H9 (cell line): Measurements from ENCODE around the gene KIF6. TPM values are rescaled to one million over a fixed set of nuclear protein-coding genes. Genes with fewer than 3 reads are reported as not detected.

Experiments
- DNase-seq: peaks from one replicate; pipeline ENCODE4 v3.0.0-alpha.2; 2017
- H2AFZ ChIP-seq: one replicate; pipeline ENCODE4 v1.6.1; 2013; ENCODE audit warnings: mild to moderate bottlenecking, low read length, control low read depth, moderate library complexity
- H2AK5ac ChIP-seq: 2 replicates; pipeline ENCODE4 v1.6.1; 2013; ENCODE audit warnings: low read length, control low read depth, mixed read lengths; ENCODE audit not compliant: insufficient read length
- H2BK120ac ChIP-seq: one replicate; pipeline ENCODE4 v1.6.1; 2013; ENCODE audit warnings: low read depth, mild to moderate bottlenecking, low read length, control low read depth, inconsistent platforms; ENCODE audit not compliant: poor library complexity, severe bottlenecking
- H2BK12ac ChIP-seq: 2 replicates; pipeline ENCODE4 v1.6.1; 2013; ENCODE audit warnings: low read length, control low read depth, mixed read lengths, low read depth; ENCODE audit not compliant: insufficient read length
- H2BK15ac ChIP-seq: 2 replicates; pipeline ENCODE4 v1.6.1; 2013; ENCODE audit warnings: low read depth, low read length, control low read depth
- H2BK20ac ChIP-seq: one replicate; pipeline ENCODE4 v1.6.1; 2013; ENCODE audit warnings: low read depth, mild to moderate bottlenecking, low read length, control low read depth, inconsistent platforms; ENCODE audit not compliant: poor library complexity, severe bottlenecking
- H2BK5ac ChIP-seq: 2 replicates; pipeline ENCODE4 v1.6.1; 2013; ENCODE audit warnings: low read length, control low read depth, mixed read lengths; ENCODE audit not compliant: insufficient read length
- H3K14ac ChIP-seq: 2 replicates; pipeline ENCODE4 v1.6.1; 2013; ENCODE audit warnings: low read length, control low read depth; ENCODE audit not compliant: insufficient read depth
- H3K18ac ChIP-seq: 2 replicates; pipeline ENCODE4 v1.6.1; 2013; ENCODE audit warnings: low read depth, mild to moderate bottlenecking, mixed read lengths, low read length, control low read depth; ENCODE audit not compliant: insufficient read length
- H3K23ac ChIP-seq: 2 replicates; pipeline ENCODE4 v1.6.1; 2013; ENCODE audit warnings: low read length, control low read depth, mixed read lengths, low read depth; ENCODE audit not compliant: insufficient read length
- H3K23me2 ChIP-seq: 2 replicates; pipeline ENCODE4 v1.6.1; 2013; ENCODE audit warnings: low read depth, mild to moderate bottlenecking, mixed read lengths, low read length, control low read depth; ENCODE audit not compliant: insufficient read length, poor library complexity, severe bottlenecking
- H3K27ac ChIP-seq: 2 replicates; pipeline ENCODE4 v1.5.1; 2013; ENCODE audit warnings: low read length, control low read depth, mixed read lengths, low read depth; ENCODE audit not compliant: insufficient read length
- H3K27me3 ChIP-seq: 2 replicates; pipeline ENCODE4 v1.6.1; 2013; ENCODE audit warnings: low read length, control low read depth, inconsistent platforms; ENCODE audit not compliant: insufficient read depth
- H3K4ac ChIP-seq: 2 replicates; pipeline ENCODE4 v1.6.1; 2013; ENCODE audit warnings: low read depth, mild to moderate bottlenecking, control low read depth, inconsistent platforms, low read length, moderate library complexity
- H3K4me1 ChIP-seq: 2 replicates; pipeline ENCODE4 v1.6.1; 2013; ENCODE audit warnings: low read length, control low read depth, inconsistent platforms; ENCODE audit not compliant: insufficient read depth
- H3K4me2 ChIP-seq: 2 replicates; pipeline ENCODE4 v1.6.1; 2013; ENCODE audit warnings: low read length, control low read depth, mixed read lengths; ENCODE audit not compliant: insufficient read length, insufficient read depth
- H3K56ac ChIP-seq: 2 replicates; pipeline ENCODE4 v1.6.1; 2013; ENCODE audit warnings: low read depth, mild to moderate bottlenecking, mixed read lengths, low read length, control low read depth; ENCODE audit not compliant: insufficient read length
- H3K79me1 ChIP-seq: 2 replicates; pipeline ENCODE4 v1.6.1; 2013; ENCODE audit warnings: low read depth, mild to moderate bottlenecking, moderate library complexity, low read length, control low read depth, inconsistent platforms; ENCODE audit not compliant: insufficient read depth, poor library complexity, severe bottlenecking
- H3K79me2 ChIP-seq: 2 replicates; pipeline ENCODE4 v1.6.1; 2013; ENCODE audit warnings: low read length, control low read depth, inconsistent platforms; ENCODE audit not compliant: insufficient read depth
- H3K9ac ChIP-seq: 2 replicates; pipeline ENCODE4 v1.6.1; 2013; ENCODE audit warnings: low read length, control low read depth, mixed read lengths; ENCODE audit not compliant: insufficient read length; ENCODE audit errors: extremely low read depth
- H3K9me3 ChIP-seq: one replicate; pipeline ENCODE4 v1.6.1; 2013; ENCODE audit warnings: low read depth, low read length, inconsistent platforms; ENCODE audit not compliant: control insufficient read depth
- H3T11ph ChIP-seq: one replicate; pipeline ENCODE4 v1.6.1; 2013; ENCODE audit warnings: mild to moderate bottlenecking, low read length, control low read depth, inconsistent platforms
- H4K20me1 ChIP-seq: one replicate; pipeline ENCODE4 v1.6.1; 2013; ENCODE audit not compliant: control insufficient read depth, insufficient read length, insufficient read depth
- H4K5ac ChIP-seq: 2 replicates; pipeline ENCODE4 v1.6.1; 2013; ENCODE audit warnings: low read depth, mild to moderate bottlenecking, mixed read lengths, low read length, control low read depth; ENCODE audit not compliant: insufficient read length
- H4K8ac ChIP-seq: replicated peaks from 2 replicates; pipeline ENCODE4 v1.6.1; 2013; ENCODE audit warnings: low read length, control low read depth, mixed read lengths, low read depth; ENCODE audit not compliant: insufficient read length
- H4K91ac ChIP-seq: 2 replicates; pipeline ENCODE4 v1.6.1; 2013; ENCODE audit warnings: low read depth, mild to moderate bottlenecking, moderate library complexity, mixed read lengths, low read length, control low read depth; ENCODE audit not compliant: insufficient read length
- H3K27ac Mint-ChIP-seq, 3 experiments: 2 replicates in 2 of 3; 3 replicates in 1 of 3; pipeline ENCODE4 v1.8.0; 2020 to 2021; ENCODE audit warnings: mixed read lengths in 3 of 3, mild to moderate bottlenecking in 1 of 3, moderate library complexity in 1 of 3
- H3K27me3 Mint-ChIP-seq: 2 replicates; pipeline ENCODE4 v1.8.0; 2021; ENCODE audit warnings: low read depth, mild to moderate bottlenecking, moderate library complexity, mixed read lengths
- H3K36me3 Mint-ChIP-seq, 3 experiments: 2 replicates in 2 of 3; 3 replicates in 1 of 3; pipeline ENCODE4 v1.8.0; 2020 to 2021; ENCODE audit warnings: low read depth in 3 of 3, mixed read lengths in 3 of 3; ENCODE audit not compliant: insufficient read depth in 1 of 3
- H3K4me1 Mint-ChIP-seq, 2 experiments: 2 replicates each; pipeline ENCODE4 v1.8.0; 2020; ENCODE audit warnings: mixed read lengths in 2 of 2
- H3K4me3 Mint-ChIP-seq, 2 experiments: 2 replicates in 1 of 2; 3 replicates in 1 of 2; pipeline ENCODE4 v1.8.0; 2020 to 2021; ENCODE audit warnings: mild to moderate bottlenecking in 2 of 2, mixed read lengths in 2 of 2, moderate library complexity in 1 of 2
- H3K9me3 Mint-ChIP-seq, 2 experiments: 2 replicates in 1 of 2; 3 replicates in 1 of 2; pipeline ENCODE4 v1.8.0; 2020; ENCODE audit warnings: mild to moderate bottlenecking in 2 of 2, mixed read lengths in 2 of 2, moderate library complexity in 1 of 2
- CTCF ChIP-seq: fragments of 200-600 bp; sonication (generic); conservative IDR thresholded peaks from 3 replicates; pipeline ENCODE4 v1.8.0; 2021; ENCODE audit warnings: antibody characterized with exemption, mild to moderate bottlenecking
- WGBS: extraction: QIAGEN DNeasy Blood & Tissue Kit; methylation state at CpG from one replicate; pipeline ENCODE4 v1.1.7; 2013; ENCODE audit warnings: missing lambda C conversion rate, low lambda C conversion rate, mixed read lengths; ENCODE audit not compliant: insufficient read length; ENCODE audit errors: extremely low coverage; 5-methylcytosine and 5-hydroxymethylcytosine counted together
- total RNA-seq: library from RNA; stranded (reverse); gene quantifications from 2 replicates; pipeline ENCODE4 v1.2.1, GENCODE V29; 2021

Gene KIF6
- total RNA-seq, 1 experiment from 2014 or later, result 0.63 TPM

GRCh38 chr6:39317256-39317655, 408.0 kb downstream of the KIF6 start:
- WGBS, result no CpG with 5 or more reads among the region's 3 CpGs
- peaks cover 72% of the 10 kb centered on the region for H3K27me3 Mint-ChIP-seq
- no peak overlapping the region for H3K4me3 Mint-ChIP-seq

More at GRCh38 chr6:39317256-39317655, 408.0 kb downstream of the KIF6 start:
- no peak overlapping the region for H2BK120ac ChIP-seq
- H3K23me2 ChIP-seq, result peaks cover 10% of the 10 kb centered on the region
- H4K8ac ChIP-seq, result no peak overlapping the region
- H3K27ac ChIP-seq, result no peak overlapping the region
- no peak overlapping the region for H3T11ph ChIP-seq
- no peak overlapping the region for H4K5ac ChIP-seq
- H2BK20ac ChIP-seq, result no peak overlapping the region
- Mint-ChIP-seq H3K27ac (no peak overlapping the region; a peak in 1 of 7 replicates), H3K9me3 (no peaks in the 10 kb centered on the region; a peak in 2 of 5 replicates), H3K4me1 (peaks cover 0 to 2% of the 10 kb centered on the region in 2 experiments; a peak in 1 of 4 replicates), H3K36me3 (no peaks in the 10 kb centered on the region; a peak in 1 of 7 replicates)
- H4K91ac ChIP-seq, result no peak overlapping the region
- no peak overlapping the region for H2AK5ac ChIP-seq
- H3K9me3 ChIP-seq, result no peaks in the 10 kb centered on the region
- H3K4me1 ChIP-seq, result no peaks in the 10 kb centered on the region
- H2AFZ ChIP-seq, result no peak overlapping the region
- no peak overlapping the region for H3K9ac ChIP-seq
- no peak for TF ChIP-seq CTCF
- H3K27me3 ChIP-seq, result peaks cover 29% of the 10 kb centered on the region
- H3K4me2 ChIP-seq, result no peak overlapping the region
- H3K23ac ChIP-seq, result no peak overlapping the region
- no peaks in the 10 kb centered on the region for H3K79me2 ChIP-seq
- no peak overlapping the region for H3K4ac ChIP-seq
- no peaks in the 10 kb centered on the region for H4K20me1 ChIP-seq
- H2BK12ac ChIP-seq, result no peak overlapping the region
- no peak for DNase-seq
- no peak overlapping the region for H3K14ac ChIP-seq
- no peak overlapping the region for H3K18ac ChIP-seq
- H2BK5ac ChIP-seq, result no peak overlapping the region
- H2BK15ac ChIP-seq, result no peak overlapping the region
- H3K56ac ChIP-seq, result no peak overlapping the region
- no peaks in the 10 kb centered on the region for H3K79me1 ChIP-seq
